ENCODE measurements around the gene ARPC1B.
"Not testable (repeated sequence)": the region's sequence is repeated elsewhere in the genome, so short reads cannot be mapped to it uniquely, and the experiment has no call there.

Gene ARPC1B

DNA sequence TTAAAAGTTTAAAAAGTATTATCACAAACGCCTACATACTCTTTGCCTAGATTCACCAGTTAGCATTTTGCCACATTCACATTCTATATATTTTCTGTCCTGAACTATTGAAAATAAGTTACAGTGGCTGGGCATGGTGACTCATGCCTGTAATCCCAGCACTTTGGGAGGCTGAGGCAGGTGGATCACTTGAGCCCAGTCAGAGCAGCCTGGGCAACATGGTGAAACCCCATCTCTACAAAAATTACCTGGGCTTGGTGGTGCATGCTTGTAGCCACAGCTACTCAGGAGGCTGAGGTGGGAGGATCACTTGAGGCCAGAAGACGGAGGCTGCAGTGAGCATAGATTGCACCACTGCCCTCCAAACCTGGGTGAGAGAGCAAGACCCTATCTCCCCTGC, 43.5 kb upstream of the ARPC1B start:
- peaks cover 78% of the 10 kb centered on the region for H3K79me2 ChIP-seq (ENCODE audit: insufficient read depth, low read depth)
- H3K4me3 ChIP-seq (IDR thresholded peaks at IDR 0.05; ENCODE audit: insufficient read depth, low read depth, low read length), result no peak overlapping the region
- TF ChIP-seq, protein P1, sequence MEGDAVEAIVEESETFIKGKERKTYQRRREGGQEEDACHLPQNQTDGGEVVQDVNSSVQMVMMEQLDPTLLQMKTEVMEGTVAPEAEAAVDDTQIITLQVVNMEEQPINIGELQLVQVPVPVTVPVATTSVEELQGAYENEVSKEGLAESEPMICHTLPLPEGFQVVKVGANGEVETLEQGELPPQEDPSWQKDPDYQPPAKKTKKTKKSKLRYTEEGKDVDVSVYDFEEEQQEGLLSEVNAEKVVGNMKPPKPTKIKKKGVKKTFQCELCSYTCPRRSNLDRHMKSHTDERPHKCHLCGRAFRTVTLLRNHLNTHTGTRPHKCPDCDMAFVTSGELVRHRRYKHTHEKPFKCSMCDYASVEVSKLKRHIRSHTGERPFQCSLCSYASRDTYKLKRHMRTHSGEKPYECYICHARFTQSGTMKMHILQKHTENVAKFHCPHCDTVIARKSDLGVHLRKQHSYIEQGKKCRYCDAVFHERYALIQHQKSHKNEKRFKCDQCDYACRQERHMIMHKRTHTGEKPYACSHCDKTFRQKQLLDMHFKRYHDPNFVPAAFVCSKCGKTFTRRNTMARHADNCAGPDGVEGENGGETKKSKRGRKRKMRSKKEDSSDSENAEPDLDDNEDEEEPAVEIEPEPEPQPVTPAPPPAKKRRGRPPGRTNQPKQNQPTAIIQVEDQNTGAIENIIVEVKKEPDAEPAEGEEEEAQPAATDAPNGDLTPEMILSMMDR (conservative IDR thresholded peaks at IDR 0.05; ENCODE audit: low read depth, low read length), result no peak
- no peaks in the 10 kb centered on the region for H4K20me1 ChIP-seq (ENCODE audit: insufficient read depth)
- no peak overlapping the region for H3K9ac ChIP-seq
- H3K36me3 ChIP-seq (ENCODE audit: insufficient read depth), result peaks cover 12% of the 10 kb centered on the region; the same call in 1 of the 2 replicates
- H3K27ac ChIP-seq, result peak overlapping the region; percentile 33; the same call in 1 of the 2 replicates
- peaks cover 44% of the 10 kb centered on the region for H3K4me1 ChIP-seq (ENCODE audit: low read depth, poor library complexity, severe bottlenecking)
- no peaks in the 10 kb centered on the region for H3K27me3 ChIP-seq (ENCODE audit: insufficient read depth, low read depth)
- H3K4me2 ChIP-seq, result 0 out of 2 replicates have a peak overlapping the region, but pooled peaks have one; percentile 29
- H2AFZ ChIP-seq (ENCODE audit: low read depth), result no peak overlapping the region

- Histone ChIP-seq H3K4me2 (no peak overlapping the region), H2AFZ (ENCODE audit: low read depth) (no peak overlapping the region), H3K27ac (no peak overlapping the region), H3K4me3 (IDR thresholded peaks at IDR 0.05; ENCODE audit: insufficient read depth, low read depth, low read length) (no peak overlapping the region), H3K9ac (no peak overlapping the region), H4K20me1 (ENCODE audit: insufficient read depth) (no peaks in the 10 kb centered on the region), H3K4me1 (ENCODE audit: low read depth, poor library complexity, severe bottlenecking) (no peaks in the 10 kb centered on the region), H3K27me3 (ENCODE audit: insufficient read depth, low read depth) (no peaks in the 10 kb centered on the region), H3K36me3 (ENCODE audit: insufficient read depth) (peaks cover 14% of the 10 kb centered on the region; the same call in 1 of the 2 replicates), H3K79me2 (ENCODE audit: insufficient read depth, low read depth) (no peaks in the 10 kb centered on the region)
- TF ChIP-seq, protein P1 (conservative IDR thresholded peaks at IDR 0.05; ENCODE audit: low read depth, low read length), result no peak
Measured at GRCh38 chr7:99339595-99339994, 34.9 kb upstream of the ARPC1B start.

GRCh38 chr7:99340659-99341058, 33.9 kb upstream of the ARPC1B start:
- Histone ChIP-seq H4K20me1 (ENCODE audit: insufficient read depth) (no peaks in the 10 kb centered on the region), H3K4me2 (no peak overlapping the region), H3K4me1 (ENCODE audit: low read depth, poor library complexity, severe bottlenecking) (no peaks in the 10 kb centered on the region), H3K9ac (no peak overlapping the region), H3K4me3 (IDR thresholded peaks at IDR 0.05; ENCODE audit: insufficient read depth, low read depth, low read length) (no peak overlapping the region), H2AFZ (ENCODE audit: low read depth) (no peak overlapping the region), H3K36me3 (ENCODE audit: insufficient read depth) (peaks cover 11% of the 10 kb centered on the region; the same call in 1 of the 2 replicates), H3K27me3 (ENCODE audit: insufficient read depth, low read depth) (no peaks in the 10 kb centered on the region), H3K27ac (no peak overlapping the region), H3K79me2 (ENCODE audit: insufficient read depth, low read depth) (no peaks in the 10 kb centered on the region)
- TF ChIP-seq, protein P1 (conservative IDR thresholded peaks at IDR 0.05; ENCODE audit: low read depth, low read length), result no peak

GRCh38 chr7:99344061-99344647, 30.4 kb upstream of the ARPC1B start:
- peaks cover 4% of the 10 kb centered on the region; the same call in 1 of the 2 replicates for H3K36me3 ChIP-seq (ENCODE audit: insufficient read depth)
- H3K27me3 ChIP-seq (ENCODE audit: insufficient read depth, low read depth), result no peaks in the 10 kb centered on the region
- no peaks in the 10 kb centered on the region for H4K20me1 ChIP-seq (ENCODE audit: insufficient read depth)
- no peak overlapping the region for H3K27ac ChIP-seq
- H3K9ac ChIP-seq, result no peak overlapping the region
- no peak overlapping the region for H3K4me3 ChIP-seq (IDR thresholded peaks at IDR 0.05; ENCODE audit: insufficient read depth, low read depth, low read length)
- H3K4me1 ChIP-seq (ENCODE audit: low read depth, poor library complexity, severe bottlenecking), result no peaks in the 10 kb centered on the region
- TF ChIP-seq, protein P1 (conservative IDR thresholded peaks at IDR 0.05; ENCODE audit: low read depth, low read length), result no peak
- H3K4me2 ChIP-seq, result no peak overlapping the region
- no peaks in the 10 kb centered on the region for H3K79me2 ChIP-seq (ENCODE audit: insufficient read depth, low read depth)
- no peak overlapping the region for H2AFZ ChIP-seq (ENCODE audit: low read depth)

GRCh38 chr7:99350641-99351040, 23.9 kb upstream of the ARPC1B start:
- not testable (repeated sequence) for H3K4me1 ChIP-seq (ENCODE audit: low read depth, poor library complexity, severe bottlenecking); H3K36me3 ChIP-seq (ENCODE audit: insufficient read depth)

More at GRCh38 chr7:99350641-99351040, 23.9 kb upstream of the ARPC1B start:
- not testable (repeated sequence) for H3K9ac ChIP-seq; H4K20me1 ChIP-seq (ENCODE audit: insufficient read depth); H3K27me3 ChIP-seq (ENCODE audit: insufficient read depth, low read depth); H3K27ac ChIP-seq; H3K79me2 ChIP-seq (ENCODE audit: insufficient read depth, low read depth); H2AFZ ChIP-seq (ENCODE audit: low read depth); H3K4me3 ChIP-seq (IDR thresholded peaks at IDR 0.05; ENCODE audit: insufficient read depth, low read depth, low read length); H3K4me2 ChIP-seq
